ENCODE data around the gene ATP8A2. TPM values are rescaled to one million over a fixed set of nuclear protein-coding genes. Genes with fewer than 3 reads are reported as not detected.

Gene ATP8A2
- total RNA-seq, 1 experiment from 2014 or later: not detected

- H3K4me1 ChIP-seq (replicated peaks; ENCODE audit: insufficient read depth): no peaks in the 10 kb centered on the region
- ChIA-PET CTCF (no interaction called here), POLR2A (ENCODE audit: unreplicated experiment) (no interaction called here)
- no peaks in the 10 kb centered on the region for H3K36me3 ChIP-seq (ENCODE audit: low read depth)
- BruUV-seq (replicated peaks): no TSS peak
- no peak for DNase-seq
- H3F3A ChIP-seq (ENCODE audit: insufficient read depth, low read depth): no peaks in the 10 kb centered on the region
- no peaks in the 10 kb centered on the region for H3K9me3 ChIP-seq (ENCODE audit: insufficient read depth, low read depth)
- no peak overlapping the region for H2AFZ ChIP-seq
- no peak overlapping the region for H3K27ac ChIP-seq
- no peak overlapping the region for H3K4me2 ChIP-seq
- no peaks in the 10 kb centered on the region; the same call in 1 of the 2 replicates for H4K20me1 ChIP-seq (ENCODE audit: insufficient read depth)
- peaks cover 73% of the 10 kb centered on the region for H3K27me3 ChIP-seq (ENCODE audit: insufficient read depth, low read depth)
- intact Hi-C loops (cut with micrococcal nuclease; ENCODE audit: unreplicated experiment): loop anchor here (10.0 kb wide), 1 partner anchor 759 kb away; the partner anchor contains the start of gene AMER2
- TF ChIP-seq EZH2 (IDR thresholded peaks at IDR 0.05; ENCODE audit: low read depth) (no peak), CTCF (conservative IDR thresholded peaks at IDR 0.05) (no peak)
- no peak overlapping the region for H3K4me3 ChIP-seq
- no peaks in the 10 kb centered on the region for H3K9me2 ChIP-seq (ENCODE audit: insufficient read depth)
- no peaks in the 10 kb centered on the region for H3K79me2 ChIP-seq (ENCODE audit: low read depth)
Observed at GRCh38 chr13:25933520-25933919, 561.7 kb downstream of the ATP8A2 start.

DNA sequence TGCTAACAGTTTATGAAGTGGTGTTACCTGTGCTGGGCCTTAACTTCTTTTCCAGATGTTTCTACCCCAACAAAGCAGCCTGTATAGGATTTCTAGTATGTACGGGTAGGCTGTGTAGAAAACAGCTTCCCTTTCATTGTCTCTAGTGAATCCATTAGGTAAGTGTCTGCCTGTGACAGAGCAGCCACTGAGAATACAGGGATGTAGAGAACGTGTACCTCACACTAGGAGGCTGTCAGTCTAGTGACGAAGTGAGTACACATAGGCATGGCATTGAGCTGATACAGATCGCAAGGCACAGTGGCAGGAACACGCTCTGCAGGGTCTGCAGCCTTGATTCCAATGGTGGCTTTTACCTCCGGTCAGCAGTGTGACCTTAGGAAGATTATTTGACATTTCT is 562.4 kb downstream of the ATP8A2 start:
- no peaks in the 10 kb centered on the region for H3K9me3 ChIP-seq (ENCODE audit: insufficient read depth, low read depth)
- H3K4me1 ChIP-seq (replicated peaks; ENCODE audit: insufficient read depth): no peaks in the 10 kb centered on the region
- ChIA-PET CTCF (no interaction called here), POLR2A (ENCODE audit: unreplicated experiment) (no interaction called here)
- no peaks in the 10 kb centered on the region for H3F3A ChIP-seq (ENCODE audit: insufficient read depth, low read depth)
- no peaks in the 10 kb centered on the region for H3K9me2 ChIP-seq (ENCODE audit: insufficient read depth)
- H3K27ac ChIP-seq: no peak overlapping the region
- H2AFZ ChIP-seq: no peak overlapping the region
- TF ChIP-seq CTCF (conservative IDR thresholded peaks at IDR 0.05): no peak
- DNase-seq: no peak
- H3K36me3 ChIP-seq (ENCODE audit: low read depth): no peaks in the 10 kb centered on the region
- BruUV-seq (replicated peaks): no TSS peak
- no peak overlapping the region for H3K4me2 ChIP-seq
- peaks cover 73% of the 10 kb centered on the region for H3K27me3 ChIP-seq (ENCODE audit: insufficient read depth, low read depth)
- H3K79me2 ChIP-seq (ENCODE audit: low read depth): no peaks in the 10 kb centered on the region
- no peak overlapping the region for H3K4me3 ChIP-seq
- H4K20me1 ChIP-seq (ENCODE audit: insufficient read depth): no peaks in the 10 kb centered on the region; the same call in 1 of the 2 replicates
- intact Hi-C loops (cut with micrococcal nuclease; ENCODE audit: unreplicated experiment): loop anchor here (10.0 kb wide), 1 partner anchor 759 kb away; the partner anchor contains the start of gene AMER2

GRCh38 chr13:25939961-25940687 is 568.4 kb downstream of the ATP8A2 start:
- no peaks in the 10 kb centered on the region for H3F3A ChIP-seq (ENCODE audit: insufficient read depth, low read depth)
- no peak for DNase-seq
- H2AFZ ChIP-seq: no peak overlapping the region
- POLR2A ChIA-PET (ENCODE audit: unreplicated experiment): no interaction called here
- no peaks in the 10 kb centered on the region for H3K9me2 ChIP-seq (ENCODE audit: insufficient read depth)
- H3K4me1 ChIP-seq (replicated peaks; ENCODE audit: insufficient read depth): no peaks in the 10 kb centered on the region
- CTCF ChIA-PET: no interaction called here
- intact Hi-C loops (cut with micrococcal nuclease; ENCODE audit: unreplicated experiment): loop anchor here (10.0 kb wide), 1 partner anchor 765 kb away; the partner anchor contains the start of gene AMER2
- H3K36me3 ChIP-seq (ENCODE audit: low read depth): no peaks in the 10 kb centered on the region
- peaks cover 88% of the 10 kb centered on the region for H3K27me3 ChIP-seq (ENCODE audit: insufficient read depth, low read depth)
- BruUV-seq (replicated peaks): no TSS peak
- no peak for TF ChIP-seq CTCF (conservative IDR thresholded peaks at IDR 0.05)
- no peaks in the 10 kb centered on the region; the same call in 1 of the 2 replicates for H4K20me1 ChIP-seq (ENCODE audit: insufficient read depth)
- no peak overlapping the region for H3K4me3 ChIP-seq
- H3K79me2 ChIP-seq (ENCODE audit: low read depth): no peaks in the 10 kb centered on the region
- no peaks in the 10 kb centered on the region for H3K9me3 ChIP-seq (ENCODE audit: insufficient read depth, low read depth)
- H3K27ac ChIP-seq: no peak overlapping the region
- H3K4me2 ChIP-seq: no peak overlapping the region
